Measurements from ENCODE around the gene ZDHHC21.
"Not testable (repeated sequence)": the region's sequence is repeated elsewhere in the genome, so short reads cannot be mapped to it uniquely, and the experiment has no call there.

Gene ZDHHC21

GRCh38 chr9:14693251-14693861 lies at the start of gene ZDHHC21:
Gene ZDHHC21, minus strand, starts transcription at chr9:14693432. Its CDS starts 19,092 bp downstream, at chr9:14674340.
- peak; percentile 56 for DNase-seq

GRCh38 chr9:14741369-14741768 lies 48.1 kb upstream of the ZDHHC21 start:
- no peak for DNase-seq

DNA sequence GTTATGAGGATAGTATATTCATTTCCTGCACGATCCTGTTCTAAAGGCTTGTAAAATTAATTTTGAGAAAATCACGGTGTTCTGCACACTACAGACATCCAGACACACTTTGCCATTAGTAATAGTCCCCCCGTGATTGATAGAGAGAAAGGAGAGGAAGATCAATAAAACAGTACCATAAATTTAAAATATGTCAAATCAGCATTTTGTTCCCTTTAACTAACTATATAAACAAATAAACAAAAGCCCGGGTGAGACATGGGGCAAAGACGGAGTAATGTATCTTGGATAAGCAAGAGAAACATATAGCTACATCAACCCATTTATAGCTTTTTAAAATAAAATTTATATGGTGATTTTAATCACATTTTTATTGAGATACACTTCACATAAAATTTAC lies 39.9 kb upstream of the ZDHHC21 start:
- no peak for DNase-seq

- DNase-seq: no peak
Measured at GRCh38 chr9:14731294-14731981, 38.2 kb upstream of the ZDHHC21 start.

DNA sequence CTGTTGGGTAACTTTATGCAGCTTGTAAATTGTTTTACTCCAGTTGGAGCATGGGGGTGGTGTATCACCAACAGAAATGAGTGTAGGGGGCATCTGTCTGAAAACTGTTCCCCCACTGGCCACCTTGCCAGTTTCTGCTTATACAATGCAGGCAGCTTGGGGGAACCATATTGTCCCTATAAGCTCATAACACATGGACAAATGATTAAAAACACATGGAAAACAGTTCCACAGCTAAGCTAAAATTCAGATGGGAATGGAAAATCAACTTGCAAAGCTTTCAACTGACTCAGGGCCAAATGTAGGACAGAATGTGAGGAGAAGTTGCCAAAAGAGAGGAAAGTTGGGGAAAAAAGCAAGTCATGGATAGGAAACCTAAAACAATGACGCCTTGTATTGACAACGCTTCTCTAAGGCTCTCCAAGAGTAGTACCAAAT lies 37.2 kb upstream of the ZDHHC21 start:
- DNase-seq: peak; percentile 29

- no peak for DNase-seq
Measured at GRCh38 chr9:14723301-14723700, 30.1 kb upstream of the ZDHHC21 start.

DNA sequence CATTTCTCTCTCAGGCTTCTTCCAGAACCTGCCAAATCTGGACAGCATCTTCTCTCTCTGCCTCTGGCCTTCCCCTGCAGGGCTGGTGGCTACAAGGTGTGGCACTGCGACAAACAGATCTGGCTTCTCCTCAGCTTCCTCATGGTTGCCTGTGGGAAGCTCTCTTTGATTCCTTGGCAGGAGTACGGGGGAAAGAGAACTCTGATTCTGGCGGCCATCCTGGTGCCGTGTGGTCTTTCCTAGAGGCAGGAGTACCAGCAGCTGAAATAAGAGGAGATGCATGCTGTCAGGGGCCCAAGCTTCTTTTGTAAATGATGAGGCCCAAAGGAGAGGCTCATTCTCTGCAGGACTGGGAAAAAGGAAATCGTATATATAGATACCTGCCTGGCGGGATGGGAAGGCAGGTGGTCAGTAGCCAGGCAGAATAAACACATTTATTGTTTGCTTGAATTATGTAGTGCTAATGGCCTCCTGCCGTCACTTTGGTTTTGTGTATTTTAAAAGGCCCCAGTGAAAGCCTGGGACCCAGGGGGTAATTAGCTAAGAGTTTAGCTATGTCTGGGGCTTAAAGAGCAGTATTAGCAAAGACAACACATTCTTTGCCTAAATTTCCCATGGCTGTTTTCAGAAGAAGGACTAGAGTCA lies 29.3 kb upstream of the ZDHHC21 start, which contains the start of gene CER1:
TSS of gene CER1 (minus strand) at position 343 of the 645 bp plus-strand sequence. CDS start at position 282, 61 bp downstream.
- no peak for DNase-seq

DNA sequence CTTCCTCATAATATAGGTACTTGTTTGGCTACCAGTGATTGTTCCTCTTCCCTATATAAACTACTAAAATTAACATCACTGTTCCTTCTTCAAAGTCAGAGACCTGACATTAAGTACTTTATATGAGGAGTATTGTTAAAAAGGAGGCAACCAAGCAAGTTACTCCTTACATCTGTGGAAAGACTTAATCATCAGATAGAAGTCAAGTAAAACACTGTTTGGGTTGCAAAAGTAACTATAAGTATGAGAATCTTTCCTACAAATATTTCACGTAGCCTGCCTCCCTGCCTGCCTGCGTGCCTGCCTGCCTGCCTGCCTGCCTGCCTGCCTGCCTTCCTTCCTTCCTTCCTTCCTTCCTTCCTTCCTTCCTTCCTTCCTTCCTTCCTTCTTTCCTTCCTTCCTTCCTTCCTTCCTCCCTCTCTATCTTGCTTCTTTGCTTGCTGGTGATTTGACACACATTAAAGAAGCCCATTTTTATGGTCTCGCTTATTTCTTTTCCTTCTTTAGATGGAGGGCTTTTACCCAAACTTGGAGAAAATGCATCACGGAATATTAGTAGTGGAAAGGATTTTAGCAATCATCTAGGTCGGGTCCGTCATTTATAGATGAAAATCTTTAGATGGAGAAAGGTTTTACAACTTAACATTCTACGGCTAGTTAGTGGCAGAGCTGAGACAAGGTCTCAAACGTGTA lies 26.1 kb upstream of the ZDHHC21 start:
- DNase-seq: no peak

GRCh38 chr9:14715102-14715501 lies 21.9 kb upstream of the ZDHHC21 start:
- DNase-seq: peak; percentile 79

DNA sequence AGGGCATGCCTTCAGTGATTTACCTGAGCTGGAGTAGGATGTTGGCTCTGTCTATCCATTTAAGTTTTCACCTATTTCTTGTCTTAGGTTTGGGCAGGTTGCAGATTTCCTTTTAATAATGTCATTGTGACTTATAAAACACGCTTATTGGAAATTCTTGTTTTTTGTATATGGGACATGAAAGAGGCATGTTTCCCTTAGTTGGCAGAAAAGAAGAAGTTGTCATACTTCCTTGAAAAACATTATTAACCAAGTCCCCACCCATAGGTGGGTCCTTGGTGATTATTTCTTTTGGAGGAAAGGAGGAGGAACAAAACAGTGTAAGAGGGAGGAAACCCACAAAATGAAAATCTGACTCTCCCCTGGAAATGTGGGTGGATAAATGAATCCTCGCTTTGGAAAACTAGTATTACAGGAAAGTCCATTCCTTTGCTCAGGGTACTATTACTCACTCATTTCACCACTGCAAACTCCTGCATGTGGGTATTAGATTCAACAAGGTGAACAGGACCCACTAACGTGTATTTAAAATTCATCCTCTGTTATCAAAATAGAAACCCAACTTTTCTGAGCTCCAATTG lies 20.0 kb upstream of the ZDHHC21 start:
- no peak for DNase-seq

DNA sequence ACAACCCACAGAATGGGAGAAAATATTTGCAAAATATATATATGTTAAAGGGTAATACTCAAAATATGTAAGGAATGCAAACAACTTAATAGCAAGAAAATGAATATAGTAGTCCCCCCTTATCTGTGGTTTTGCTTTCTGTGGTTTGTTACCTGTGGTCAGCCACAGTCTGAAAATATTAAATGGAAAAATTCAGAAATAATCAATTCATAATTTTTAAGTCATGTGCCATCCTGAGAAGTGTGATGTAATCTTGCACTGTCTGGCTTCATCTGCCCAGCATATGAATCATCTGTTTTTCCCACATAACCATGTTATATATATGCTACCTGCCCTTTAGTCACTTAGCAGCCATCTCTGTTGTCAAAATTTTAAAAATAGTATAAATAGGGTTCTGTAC lies 17.6 kb upstream of the ZDHHC21 start:
- peak; percentile 89 for DNase-seq

GRCh38 chr9:14706530-14707140 lies 13.4 kb upstream of the ZDHHC21 start:
- no peak for DNase-seq

DNA sequence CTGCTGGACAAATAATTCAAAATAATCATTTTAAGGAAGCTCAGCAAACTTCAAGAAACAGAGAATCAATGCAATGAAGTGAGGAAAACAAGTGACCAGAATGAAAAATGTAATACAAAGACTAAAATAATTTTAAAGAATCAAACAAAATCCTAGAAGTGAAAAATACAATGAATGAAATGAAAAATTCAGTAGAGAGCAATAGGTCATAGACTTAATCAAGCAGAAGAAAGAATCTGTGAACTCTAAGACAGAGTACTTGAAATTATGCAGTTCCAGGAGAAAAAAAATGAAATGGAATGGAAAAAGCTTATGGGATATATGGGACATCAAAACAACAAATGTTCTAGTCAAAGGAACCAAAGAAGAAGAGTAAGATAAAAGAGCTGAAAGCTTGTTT lies 11.8 kb upstream of the ZDHHC21 start:
- DNase-seq: no peak

GRCh38 chr9:14704281-14704680 lies 11.0 kb upstream of the ZDHHC21 start:
- DNase-seq: no peak

- DNase-seq: no peak
Measured at GRCh38 chr9:14702200-14702720, 9.0 kb upstream of the ZDHHC21 start.

DNA sequence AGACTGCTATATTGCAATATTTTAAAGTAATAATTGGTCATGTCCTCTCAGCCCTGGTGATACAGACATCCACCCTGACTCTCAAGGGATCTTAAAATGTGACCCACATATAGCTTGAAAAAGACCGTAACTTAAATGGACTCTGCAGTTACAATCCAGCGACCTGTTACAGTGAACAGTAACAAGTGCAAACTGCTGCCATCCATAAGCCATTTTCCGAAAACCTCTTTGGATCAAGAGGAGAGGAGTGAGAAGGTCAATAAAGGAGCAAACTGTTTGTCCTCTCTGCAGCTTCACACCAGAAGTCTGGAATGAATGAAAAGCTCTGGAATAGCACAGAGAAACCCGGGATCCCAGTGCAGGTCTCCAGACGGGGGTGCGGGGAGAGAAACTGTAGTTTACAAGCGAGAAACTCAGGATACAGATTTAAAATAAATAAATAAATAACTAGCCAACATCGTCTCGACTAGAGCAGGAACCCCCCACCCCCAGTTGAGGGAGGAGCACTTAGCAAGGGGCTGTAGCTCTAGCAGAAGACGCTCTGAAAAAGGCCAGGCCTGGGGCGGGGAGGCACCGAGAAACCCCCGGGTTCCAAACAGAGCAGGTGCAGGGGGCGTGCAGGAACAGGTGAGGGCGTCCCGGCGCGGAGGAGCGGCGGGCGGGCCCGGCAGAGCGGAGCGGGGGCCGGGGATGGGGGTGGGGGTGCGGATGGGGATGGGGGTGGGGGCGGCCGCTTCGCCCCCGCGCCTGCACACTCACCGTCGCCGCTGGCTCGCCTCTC lies 572 bp downstream of the ZDHHC21 start:
- DNase-seq: peak; percentile 13

GRCh38 chr9:14690948-14691730 lies 2.1 kb downstream of the ZDHHC21 start:
- DNase-seq: no peak

DNA sequence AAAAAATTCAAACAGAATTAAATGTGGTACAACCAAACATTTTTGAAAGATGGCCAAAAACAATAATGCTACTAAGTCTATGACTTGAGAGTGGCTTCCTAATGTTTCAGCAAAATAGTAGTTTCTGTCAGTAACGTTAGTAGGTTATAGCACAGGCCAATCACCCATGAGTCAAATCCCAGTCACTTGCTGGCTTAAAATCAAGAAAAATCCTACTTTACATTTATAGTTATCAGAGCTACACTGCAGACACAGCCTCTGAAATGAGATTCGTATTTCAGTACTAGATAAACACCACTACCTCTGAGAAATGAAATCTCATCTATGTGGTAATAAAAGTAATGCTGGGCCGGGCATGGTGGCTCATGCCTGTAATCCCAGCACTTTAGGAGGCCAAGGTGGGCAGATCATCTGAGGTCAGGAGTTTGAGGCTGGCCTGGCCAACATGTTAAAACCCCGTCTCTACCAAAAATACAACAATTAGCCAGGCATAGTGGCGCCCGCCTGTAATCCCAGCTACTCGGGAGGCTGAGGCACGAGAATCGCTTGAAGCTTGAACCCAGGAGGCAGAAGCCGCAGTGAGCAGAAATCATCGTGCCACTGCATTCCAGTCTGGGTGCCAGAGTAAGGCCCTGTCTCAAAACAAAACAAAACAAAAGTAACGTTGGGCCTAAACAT lies 6.1 kb downstream of the ZDHHC21 start:
- DNase-seq: peak; percentile 85

- no peak for DNase-seq
Measured at GRCh38 chr9:14686168-14686567, 7.1 kb downstream of the ZDHHC21 start.

GRCh38 chr9:14682616-14683015 lies 10.6 kb downstream of the ZDHHC21 start:
- not testable (repeated sequence) for DNase-seq

Measured in fibroblast of upper back skin (primary cell).